ENCODE measurements around the gene IPO9. TPM values are rescaled to one million over a fixed set of nuclear protein-coding genes. Genes with fewer than 3 reads are reported as not detected.
"Not testable (repeated sequence)": the region's sequence is repeated elsewhere in the genome, so short reads cannot be mapped to it uniquely, and the experiment has no call there.

IPO9 gene
- polyA plus RNA-seq, 1 donor: 29.5 TPM

- DNase-seq: no peak
- Histone ChIP-seq H3K36me3 (ENCODE audit: control insufficient read depth, insufficient read depth, low read length) (peaks cover 3% of the 10 kb centered on the region), H3K4me3 (ENCODE audit: low read length) (no peak overlapping the region), H3K9me3 (ENCODE audit: control insufficient read depth, low read depth, low read length) (no peaks in the 10 kb centered on the region), H3K27ac (ENCODE audit: low read length) (no peak overlapping the region), H3K4me1 (ENCODE audit: control insufficient read depth, insufficient read depth, low read length) (peaks cover 11% of the 10 kb centered on the region), H3K27me3 (ENCODE audit: control insufficient read depth, insufficient read depth, low read length) (no peaks in the 10 kb centered on the region)
- WGBS (ENCODE audit: insufficient coverage, low lambda C conversion rate): no CpG with 5 or more reads among the region's 8 CpGs
Measured at GRCh38 chr1:201827321-201828216, 1.4 kb upstream of the IPO9 start.

DNA sequence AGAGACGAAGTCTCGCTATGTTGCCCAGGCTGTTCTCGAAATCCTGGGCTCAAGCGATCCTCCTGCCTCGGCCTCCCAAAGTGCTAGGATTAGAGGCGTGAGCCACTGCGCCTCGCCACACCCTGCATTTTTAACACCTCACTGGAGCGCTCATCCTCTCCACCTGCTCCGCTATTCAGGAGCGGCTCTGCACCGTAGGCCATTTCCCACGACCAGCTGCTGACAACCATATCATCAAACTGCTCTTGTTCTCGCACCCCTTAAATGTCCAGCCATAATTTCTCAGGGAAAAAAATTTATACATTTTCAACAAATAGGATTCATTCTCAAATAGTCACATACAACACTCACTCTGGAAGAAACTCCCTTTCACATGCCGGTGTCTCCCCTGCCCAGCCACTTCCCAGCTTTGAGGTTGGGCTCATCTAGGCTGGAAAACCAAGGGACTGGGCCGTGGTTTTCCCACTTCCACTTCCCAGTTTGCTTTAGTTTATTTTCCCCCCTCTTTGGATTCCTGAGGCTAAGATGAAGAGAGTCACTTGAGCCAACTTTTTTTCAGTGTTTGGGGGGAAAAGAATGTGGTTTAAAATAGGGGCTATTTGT, 639 bp upstream of the IPO9 start:
- H3K9me3 ChIP-seq (ENCODE audit: control insufficient read depth, low read depth, low read length): no peaks in the 10 kb centered on the region
- no peak overlapping the region for H3K27ac ChIP-seq (ENCODE audit: low read length)
- peaks cover 11% of the 10 kb centered on the region for H3K4me1 ChIP-seq (ENCODE audit: control insufficient read depth, insufficient read depth, low read length)

GRCh38 chr1:201831371-201831770, 2.4 kb downstream of the IPO9 start:
- Histone ChIP-seq H3K4me3 (ENCODE audit: low read length) (no peak overlapping the region), H3K27me3 (ENCODE audit: control insufficient read depth, insufficient read depth, low read length) (no peaks in the 10 kb centered on the region), H3K4me1 (ENCODE audit: control insufficient read depth, insufficient read depth, low read length) (peaks cover 11% of the 10 kb centered on the region), H3K9me3 (ENCODE audit: control insufficient read depth, low read depth, low read length) (no peaks in the 10 kb centered on the region), H3K27ac (ENCODE audit: low read length) (no peak overlapping the region), H3K36me3 (ENCODE audit: control insufficient read depth, insufficient read depth, low read length) (peaks cover 9% of the 10 kb centered on the region)
- no peak for DNase-seq
- 100% methylated on average over 1 of the region's 4 CpGs for WGBS (ENCODE audit: insufficient coverage, low lambda C conversion rate)

More for the DNA sequence above, 639 bp upstream of the IPO9 start:
- no peak for DNase-seq
- Histone ChIP-seq H3K27me3 (ENCODE audit: control insufficient read depth, insufficient read depth, low read length) (no peaks in the 10 kb centered on the region), H3K36me3 (ENCODE audit: control insufficient read depth, insufficient read depth, low read length) (no peaks in the 10 kb centered on the region), H3K4me3 (ENCODE audit: low read length) (no peak overlapping the region)
- WGBS (ENCODE audit: insufficient coverage, low lambda C conversion rate): 86% methylated on average over 6 of the region's 16 CpGs

DNA sequence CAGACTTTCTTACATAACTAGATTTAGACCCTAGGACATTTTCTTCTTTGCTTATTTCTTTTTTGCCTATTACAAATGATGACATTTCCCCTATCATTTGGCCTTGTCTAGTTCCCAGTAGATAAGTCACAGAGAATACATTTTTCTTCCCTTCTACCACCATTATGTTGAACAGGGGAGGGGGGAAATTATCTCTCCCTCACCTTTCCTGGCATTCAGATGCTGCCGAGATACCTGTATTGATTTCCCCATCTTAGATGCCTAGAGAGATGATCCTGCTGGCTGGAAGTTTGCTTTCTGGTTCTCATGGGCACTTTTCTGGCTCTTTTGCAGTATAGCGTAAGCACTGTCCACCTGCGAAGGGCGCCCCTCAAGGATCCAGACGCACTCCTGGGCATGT, 5.7 kb downstream of the IPO9 start:
- H3K27ac ChIP-seq (ENCODE audit: low read length): no peak overlapping the region
- peaks cover 11% of the 10 kb centered on the region for H3K4me1 ChIP-seq (ENCODE audit: control insufficient read depth, insufficient read depth, low read length)
- DNase-seq: no peak
- peaks cover 9% of the 10 kb centered on the region for H3K36me3 ChIP-seq (ENCODE audit: control insufficient read depth, insufficient read depth, low read length)
- no peaks in the 10 kb centered on the region for H3K27me3 ChIP-seq (ENCODE audit: control insufficient read depth, insufficient read depth, low read length)
- WGBS (ENCODE audit: insufficient coverage, low lambda C conversion rate): no CpG with 5 or more reads among the region's 5 CpGs
- H3K9me3 ChIP-seq (ENCODE audit: control insufficient read depth, low read depth, low read length): no peaks in the 10 kb centered on the region
- H3K4me3 ChIP-seq (ENCODE audit: low read length): no peak overlapping the region

DNA sequence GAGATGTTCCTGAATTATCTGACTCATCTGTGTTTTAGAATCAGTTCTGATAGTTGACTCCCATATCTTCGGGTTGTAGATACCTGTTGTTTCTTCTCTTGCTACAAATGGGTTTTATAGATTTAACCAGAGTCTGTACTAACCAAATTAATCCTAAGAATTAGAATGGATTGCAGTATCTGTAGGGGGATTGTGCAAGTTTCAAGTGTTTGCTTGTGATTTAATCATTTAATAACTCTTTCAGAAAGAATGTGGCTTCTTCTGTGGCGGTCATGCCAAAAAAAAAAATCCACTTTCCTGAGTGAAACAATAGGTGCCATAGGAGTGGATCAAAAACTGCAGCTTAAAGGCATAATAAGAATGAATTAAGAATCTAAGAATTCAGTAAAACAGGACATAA, 9.4 kb downstream of the IPO9 start:
- H3K4me1 ChIP-seq (ENCODE audit: control insufficient read depth, insufficient read depth, low read length): no peaks in the 10 kb centered on the region
- no peak overlapping the region for H3K4me3 ChIP-seq (ENCODE audit: low read length)
- 63% methylated on average over 2 of the region's 2 CpGs for WGBS (ENCODE audit: insufficient coverage, low lambda C conversion rate)
- peaks cover 16% of the 10 kb centered on the region for H3K36me3 ChIP-seq (ENCODE audit: control insufficient read depth, insufficient read depth, low read length)
- no peak overlapping the region for H3K27ac ChIP-seq (ENCODE audit: low read length)
- H3K27me3 ChIP-seq (ENCODE audit: control insufficient read depth, insufficient read depth, low read length): no peaks in the 10 kb centered on the region
- no peaks in the 10 kb centered on the region for H3K9me3 ChIP-seq (ENCODE audit: control insufficient read depth, low read depth, low read length)
- no peak for DNase-seq

GRCh38 chr1:201839089-201839488, 10.1 kb downstream of the IPO9 start:
- peaks cover 16% of the 10 kb centered on the region for H3K36me3 ChIP-seq (ENCODE audit: control insufficient read depth, insufficient read depth, low read length)
- not testable (repeated sequence) for H3K4me3 ChIP-seq (ENCODE audit: low read length); H3K9me3 ChIP-seq (ENCODE audit: control insufficient read depth, low read depth, low read length); H3K27ac ChIP-seq (ENCODE audit: low read length); DNase-seq; H3K27me3 ChIP-seq (ENCODE audit: control insufficient read depth, insufficient read depth, low read length); H3K4me1 ChIP-seq (ENCODE audit: control insufficient read depth, insufficient read depth, low read length)
- WGBS (ENCODE audit: insufficient coverage, low lambda C conversion rate): no CpG with 5 or more reads among the region's 10 CpGs

DNA sequence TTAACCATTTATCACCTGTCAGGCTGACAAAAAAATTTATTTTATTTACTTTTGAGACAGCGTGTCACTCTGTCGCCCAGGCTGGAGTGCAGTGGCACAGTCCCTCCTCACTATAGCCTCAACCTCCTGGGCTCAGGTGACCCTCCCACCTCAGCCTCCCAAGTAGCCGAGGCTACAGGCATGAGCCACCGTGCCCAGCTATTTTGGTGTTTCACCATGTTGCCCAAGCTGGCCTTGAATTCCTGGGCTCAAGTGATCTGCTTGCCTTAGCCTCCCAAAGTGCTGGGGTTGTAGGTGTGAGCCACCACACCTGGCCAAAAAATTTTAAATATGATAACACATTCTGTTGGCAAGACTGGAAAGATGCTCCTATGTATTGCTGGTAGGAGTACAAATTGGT, 11.1 kb downstream of the IPO9 start:
- no CpG with 5 or more reads among the region's 4 CpGs for WGBS (ENCODE audit: insufficient coverage, low lambda C conversion rate)
- no peak for DNase-seq
- Histone ChIP-seq H3K27me3 (ENCODE audit: control insufficient read depth, insufficient read depth, low read length) (no peaks in the 10 kb centered on the region), H3K4me1 (ENCODE audit: control insufficient read depth, insufficient read depth, low read length) (no peaks in the 10 kb centered on the region), H3K4me3 (ENCODE audit: low read length) (no peak overlapping the region), H3K36me3 (ENCODE audit: control insufficient read depth, insufficient read depth, low read length) (peaks cover 11% of the 10 kb centered on the region), H3K9me3 (ENCODE audit: control insufficient read depth, low read depth, low read length) (no peaks in the 10 kb centered on the region), H3K27ac (ENCODE audit: low read length) (no peak overlapping the region)

GRCh38 chr1:201840490-201840889, 11.5 kb downstream of the IPO9 start:
- no CpG with 5 or more reads among the region's 1 CpG for WGBS (ENCODE audit: insufficient coverage, low lambda C conversion rate)

DNA sequence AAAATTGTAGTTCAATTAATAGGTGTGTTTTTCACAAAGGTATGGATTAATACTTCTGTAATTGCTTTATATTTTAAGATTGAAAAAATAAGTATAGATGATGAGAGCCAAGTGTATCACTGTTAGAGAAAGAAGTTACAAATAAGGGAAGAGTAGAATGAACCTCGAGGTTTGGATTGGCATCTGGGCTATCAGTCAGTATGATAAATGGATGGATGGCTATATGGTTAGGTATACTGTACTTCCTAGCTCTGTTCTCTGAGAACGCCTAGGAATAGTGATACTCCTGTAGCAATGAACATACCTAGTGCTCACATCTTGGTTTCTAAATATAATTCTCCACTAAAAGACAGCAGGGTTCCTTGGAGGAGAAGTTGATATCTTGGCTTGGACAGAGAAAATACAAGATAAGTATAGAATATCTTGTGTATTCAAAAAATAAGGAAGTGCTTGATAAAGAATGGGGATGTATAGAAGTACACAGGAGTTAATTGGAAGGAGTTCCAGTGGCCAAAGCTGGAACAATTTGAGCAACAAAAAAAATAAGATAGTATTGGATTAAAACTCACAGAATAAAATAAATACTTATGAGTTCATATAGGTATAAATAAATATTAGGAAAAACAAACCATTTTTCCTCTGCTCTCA, 12.4 kb downstream of the IPO9 start:
- DNase-seq: no peak
- no CpG with 5 or more reads among the region's 2 CpGs for WGBS (ENCODE audit: insufficient coverage, low lambda C conversion rate)
- Histone ChIP-seq H3K36me3 (ENCODE audit: control insufficient read depth, insufficient read depth, low read length) (peaks cover 7% of the 10 kb centered on the region), H3K27ac (ENCODE audit: low read length) (no peak overlapping the region), H3K9me3 (ENCODE audit: control insufficient read depth, low read depth, low read length) (no peaks in the 10 kb centered on the region), H3K4me3 (ENCODE audit: low read length) (no peak overlapping the region), H3K4me1 (ENCODE audit: control insufficient read depth, insufficient read depth, low read length) (no peaks in the 10 kb centered on the region), H3K27me3 (ENCODE audit: control insufficient read depth, insufficient read depth, low read length) (no peaks in the 10 kb centered on the region)

More at GRCh38 chr1:201840490-201840889, 11.5 kb downstream of the IPO9 start:
- DNase-seq: no peak
- Histone ChIP-seq H3K27ac (ENCODE audit: low read length) (no peak overlapping the region), H3K4me3 (ENCODE audit: low read length) (no peak overlapping the region), H3K9me3 (ENCODE audit: control insufficient read depth, low read depth, low read length) (no peaks in the 10 kb centered on the region), H3K4me1 (ENCODE audit: control insufficient read depth, insufficient read depth, low read length) (no peaks in the 10 kb centered on the region), H3K36me3 (ENCODE audit: control insufficient read depth, insufficient read depth, low read length) (peaks cover 9% of the 10 kb centered on the region), H3K27me3 (ENCODE audit: control insufficient read depth, insufficient read depth, low read length) (no peaks in the 10 kb centered on the region)

DNA sequence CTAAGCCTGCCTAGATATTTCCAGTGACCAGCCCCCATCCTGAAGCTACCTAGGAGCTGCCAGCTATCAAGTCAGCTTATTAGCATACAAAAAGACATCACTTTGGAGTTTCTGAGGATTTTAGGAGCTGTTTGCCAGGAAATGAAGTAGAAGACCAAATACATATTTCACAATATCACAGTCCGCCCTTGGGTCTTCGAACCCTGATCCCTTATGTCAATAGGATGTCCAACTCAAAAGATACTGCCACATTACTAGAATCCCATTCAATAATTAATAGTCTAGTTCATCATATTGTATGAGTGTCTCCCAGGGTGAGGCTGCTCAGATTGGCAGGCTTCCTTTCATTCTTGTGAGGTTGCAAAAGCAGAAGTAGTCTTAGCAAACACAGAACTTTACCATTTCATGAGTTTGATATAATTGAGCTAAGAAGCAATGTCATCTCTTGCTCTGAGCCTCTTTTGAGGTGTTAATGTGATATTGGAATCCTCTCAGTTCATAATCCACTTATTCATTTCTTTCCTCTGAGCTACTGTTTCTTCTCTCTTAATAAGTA, 13.6 kb downstream of the IPO9 start:
- no peaks in the 10 kb centered on the region for H3K27me3 ChIP-seq (ENCODE audit: control insufficient read depth, insufficient read depth, low read length)
- no peak overlapping the region for H3K27ac ChIP-seq (ENCODE audit: low read length)
- no peak overlapping the region for H3K4me3 ChIP-seq (ENCODE audit: low read length)
- H3K9me3 ChIP-seq (ENCODE audit: control insufficient read depth, low read depth, low read length): no peaks in the 10 kb centered on the region
- WGBS (ENCODE audit: insufficient coverage, low lambda C conversion rate): 80% methylated on average over 1 of the region's 2 CpGs
- peaks cover 9% of the 10 kb centered on the region for H3K36me3 ChIP-seq (ENCODE audit: control insufficient read depth, insufficient read depth, low read length)
- no peak for DNase-seq
- H3K4me1 ChIP-seq (ENCODE audit: control insufficient read depth, insufficient read depth, low read length): no peaks in the 10 kb centered on the region

Data from large intestine (tissue), 3 donors.